ENCODE measurements around the gene VRTN.
"Not testable (repeated sequence)": the region's sequence is repeated elsewhere in the genome, so short reads cannot be mapped to it uniquely, and the experiment has no call there.

Gene VRTN

DNA sequence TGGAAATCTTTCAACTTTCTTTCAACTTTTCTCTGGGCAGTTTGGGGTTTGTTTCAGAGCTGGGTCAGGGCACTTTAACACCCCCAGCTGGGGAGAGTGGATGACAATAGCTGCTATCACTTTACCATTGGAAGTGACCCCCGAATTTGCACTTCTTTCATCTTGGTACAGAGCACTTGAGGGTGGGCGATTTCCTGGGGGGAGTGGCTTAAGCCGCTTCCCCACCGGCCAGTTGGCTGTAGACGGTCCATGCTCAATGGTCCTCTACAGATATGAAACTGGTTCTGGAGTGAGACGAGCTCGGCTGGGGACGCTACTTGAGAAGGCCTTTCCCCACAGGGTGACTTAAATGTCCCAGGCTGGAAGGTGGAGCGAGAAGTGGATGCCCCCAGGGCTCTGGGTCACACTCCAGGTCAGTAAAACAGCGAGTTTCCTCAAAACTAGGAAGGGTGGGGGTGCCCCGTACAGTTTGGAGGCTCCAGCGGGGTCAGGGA, at the start of gene VRTN:
Gene VRTN (plus strand): TSS at position 231 of the 494 bp plus-strand sequence. CDS start 8,313 bp downstream, outside the sequence.
- no peak for DNase-seq (ENCODE audit: low spot score)

DNA sequence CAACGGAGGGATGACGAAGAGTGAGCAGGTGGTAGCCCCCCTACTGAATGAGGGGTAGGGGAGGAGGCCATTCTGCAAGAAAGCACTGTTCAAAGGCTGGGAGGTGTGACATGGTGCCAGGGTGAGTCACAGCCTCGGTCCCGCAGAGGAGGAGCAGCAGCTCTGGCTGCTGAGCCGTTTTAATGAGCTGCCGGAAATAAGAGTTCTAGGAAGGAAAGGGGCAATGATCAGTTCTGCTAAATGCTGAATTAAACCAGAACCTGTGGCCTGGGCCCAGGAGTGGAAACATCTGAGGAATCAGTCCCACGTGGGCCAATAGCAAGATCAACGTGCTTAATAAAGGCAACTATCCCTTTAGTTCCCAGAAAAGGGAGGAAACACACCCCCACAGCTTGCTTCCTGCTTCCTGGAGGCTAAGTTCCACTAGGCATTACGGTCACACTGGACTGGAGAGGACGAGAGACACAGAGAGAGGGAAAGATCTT, 49.2 kb upstream of the VRTN start:
- DNase-seq (ENCODE audit: low spot score) = no peak

- DNase-seq (ENCODE audit: low spot score) = no peak
Measured at GRCh38 chr14:74301594-74302151, 46.6 kb upstream of the VRTN start.

DNA sequence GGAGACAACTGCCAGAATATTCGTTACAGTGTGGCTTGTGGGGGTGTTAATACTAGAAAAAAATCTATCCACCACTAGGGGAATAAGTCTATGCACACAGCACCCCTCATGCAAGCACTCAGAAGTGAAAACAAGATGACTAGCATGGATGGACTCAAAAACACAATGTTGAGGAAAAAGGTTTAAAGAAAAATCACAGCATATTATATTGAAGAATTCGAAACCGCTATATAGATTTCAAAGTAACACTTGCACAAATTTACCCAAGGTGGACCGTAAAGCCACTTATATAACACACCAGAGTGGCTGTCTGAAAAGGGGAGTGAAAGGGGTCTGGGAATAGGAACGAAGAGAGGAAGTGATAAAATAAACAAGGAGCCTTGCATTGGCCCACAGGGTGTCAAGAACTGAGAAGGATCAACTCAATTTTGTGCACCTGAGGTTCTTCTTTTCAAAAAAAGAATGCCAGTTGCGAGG, 46.1 kb upstream of the VRTN start:
- DNase-seq (ENCODE audit: low spot score) = peak; percentile 60

DNA sequence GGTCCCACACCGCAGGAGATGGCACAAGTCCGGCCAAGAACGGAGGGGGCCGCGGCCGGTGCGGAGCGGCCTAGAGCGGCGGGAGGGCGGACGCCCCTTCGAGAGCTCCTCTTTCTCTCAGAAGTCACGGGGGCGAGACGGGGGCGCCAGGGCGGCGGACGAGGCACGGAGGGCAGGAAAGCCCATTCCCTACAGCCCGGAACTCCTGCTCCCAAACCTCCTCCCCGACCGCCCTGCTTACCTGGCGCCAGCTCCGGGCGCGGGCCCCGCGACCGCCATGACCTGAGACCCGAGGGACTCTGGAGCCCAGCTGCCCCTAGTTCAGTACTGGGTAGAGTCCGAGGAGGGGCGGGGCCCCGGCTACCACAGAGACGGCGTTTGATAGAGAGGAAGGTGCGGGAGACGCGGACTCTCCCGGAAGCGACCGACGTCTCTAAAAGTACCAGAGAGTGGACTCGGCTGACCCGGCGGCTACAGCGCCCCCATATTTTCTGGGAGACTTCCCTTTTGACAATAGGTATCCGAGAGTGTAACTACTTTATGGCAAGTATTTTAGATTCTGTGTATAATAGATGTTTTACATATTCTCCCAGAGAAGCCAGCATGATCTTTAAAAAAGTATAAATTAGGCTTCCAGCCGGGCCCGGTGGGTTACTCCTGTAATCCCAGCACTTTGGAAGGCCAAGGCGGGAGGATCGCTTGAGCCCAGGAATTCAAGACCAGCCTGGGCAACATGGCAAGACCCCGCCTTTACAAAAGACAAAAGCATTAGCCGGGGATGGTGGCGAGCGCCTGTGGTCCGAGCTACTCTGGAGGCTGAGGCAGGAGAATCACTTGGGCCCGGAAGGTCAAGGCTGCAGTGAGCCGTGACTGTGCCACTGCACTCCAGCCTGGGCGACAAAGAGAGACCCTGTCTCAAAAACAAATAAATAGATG, 45.4 kb upstream of the VRTN start, which contains the start of gene ABCD4:
Gene ABCD4 (minus strand): TSS at position 301 of the 936 bp plus-strand sequence. CDS start 22 bp downstream, at position 279.
- DNase-seq (ENCODE audit: low spot score) = peak; percentile 88

- no peak for DNase-seq (ENCODE audit: low spot score)
Measured at GRCh38 chr14:74308695-74309094, 39.6 kb upstream of the VRTN start.

GRCh38 chr14:74309125-74310022, 38.9 kb upstream of the VRTN start:
- DNase-seq (ENCODE audit: low spot score) = no peak

GRCh38 chr14:74312161-74312560, 36.1 kb upstream of the VRTN start:
- DNase-seq (ENCODE audit: low spot score) = no peak

- no peak for DNase-seq (ENCODE audit: low spot score)
Measured at GRCh38 chr14:74313601-74314000, 34.7 kb upstream of the VRTN start.

GRCh38 chr14:74314576-74314975, 33.7 kb upstream of the VRTN start:
- DNase-seq (ENCODE audit: low spot score) = no peak

DNA sequence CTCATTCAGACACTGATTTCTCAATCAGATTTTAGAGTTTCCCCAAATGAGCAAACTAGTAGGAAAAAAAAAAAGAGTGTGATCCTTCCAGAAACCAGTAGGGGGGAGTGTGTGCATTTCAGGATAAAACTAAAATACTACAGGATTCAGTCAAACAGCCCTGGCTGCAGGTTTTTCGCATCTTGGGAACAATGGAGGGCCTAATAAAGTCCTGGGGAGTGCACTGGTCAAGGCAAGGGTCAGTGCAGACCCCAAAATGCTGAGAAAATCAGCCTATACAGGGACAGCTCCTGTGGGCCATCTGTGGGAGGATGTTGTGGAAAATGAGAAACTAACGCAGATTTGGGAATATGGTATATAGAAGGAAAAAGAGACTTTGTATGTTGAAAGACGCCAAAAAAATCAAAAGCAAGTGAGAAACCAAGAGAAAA, 23.3 kb upstream of the VRTN start:
- DNase-seq (ENCODE audit: low spot score) = peak; percentile 67

GRCh38 chr14:74325446-74325845, 22.8 kb upstream of the VRTN start:
- no peak for DNase-seq (ENCODE audit: low spot score)

DNA sequence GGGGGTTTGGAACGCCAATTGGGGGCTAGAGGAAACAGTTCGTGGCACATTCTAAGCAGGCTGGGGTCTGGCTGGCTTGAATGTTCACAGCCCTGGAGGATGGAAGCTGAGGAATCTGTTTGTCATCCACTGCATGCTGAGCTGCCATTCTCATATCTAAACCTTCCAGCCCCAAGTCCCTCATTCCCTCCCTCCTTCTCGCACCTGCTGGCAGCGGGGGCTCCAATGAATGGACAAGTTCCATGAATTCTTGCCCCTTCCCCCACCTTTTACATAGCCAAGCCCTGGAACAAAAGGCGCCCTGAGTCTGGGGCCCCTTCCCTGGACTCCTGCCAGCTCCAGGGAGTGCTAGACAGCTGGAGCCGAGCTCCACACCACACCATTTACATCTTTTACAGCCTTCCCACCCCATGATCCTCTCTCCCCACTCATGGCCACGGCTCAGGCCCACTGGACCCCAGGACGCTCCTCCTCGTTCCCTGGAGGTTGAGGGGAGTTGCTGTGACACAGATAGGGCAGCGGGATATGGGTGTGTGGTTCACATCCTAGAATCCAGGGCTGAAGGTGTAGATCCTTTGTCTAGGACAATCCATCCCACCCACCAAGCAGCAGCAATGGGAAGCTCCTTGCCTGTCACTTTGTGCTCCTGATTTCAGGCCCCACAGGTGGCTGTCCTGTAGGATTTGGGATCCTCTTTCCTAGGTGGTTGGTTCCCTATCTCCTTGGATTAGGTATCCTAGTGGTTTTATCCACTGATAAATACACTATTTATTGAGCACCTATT, 21.7 kb upstream of the VRTN start:
- no peak for DNase-seq (ENCODE audit: low spot score)

DNA sequence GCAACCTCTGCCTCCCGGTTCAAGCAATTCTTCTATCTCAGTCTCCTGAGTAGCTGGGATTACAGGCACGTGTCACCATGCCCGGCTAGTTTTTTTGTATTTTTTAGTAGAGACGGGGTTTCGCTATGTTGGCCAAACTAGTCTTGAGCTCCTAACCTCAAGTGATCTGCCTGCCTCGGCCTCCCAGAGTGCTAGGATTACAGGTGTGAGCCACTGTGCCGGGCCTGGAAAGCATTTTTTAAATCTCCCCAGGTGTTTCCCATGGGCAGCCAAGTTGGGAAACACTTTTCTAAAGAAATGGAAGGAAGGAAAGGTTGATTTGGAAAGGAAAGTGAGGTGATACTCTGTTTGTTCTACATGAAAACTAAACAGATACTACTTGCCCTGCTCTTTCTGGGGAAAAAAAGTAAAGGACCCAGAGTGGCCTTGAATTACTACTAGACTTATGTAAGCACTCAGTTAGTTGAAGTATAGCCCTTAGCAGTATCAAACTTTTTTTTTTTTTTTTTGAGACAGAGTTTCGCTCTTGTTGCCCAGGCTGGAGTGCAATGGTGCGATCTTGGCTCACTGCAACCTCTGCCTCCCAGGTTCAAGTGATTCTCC, 18.2 kb upstream of the VRTN start:
- not testable (repeated sequence) for DNase-seq (ENCODE audit: low spot score)

- no peak for DNase-seq (ENCODE audit: low spot score)
Measured at GRCh38 chr14:74333909-74334308, 14.4 kb upstream of the VRTN start.

- no peak for DNase-seq (ENCODE audit: low spot score)
Measured at GRCh38 chr14:74346341-74346740, 1.9 kb upstream of the VRTN start.

GRCh38 chr14:74347097-74347794, 1.0 kb upstream of the VRTN start:
- no peak for DNase-seq (ENCODE audit: low spot score)

DNA sequence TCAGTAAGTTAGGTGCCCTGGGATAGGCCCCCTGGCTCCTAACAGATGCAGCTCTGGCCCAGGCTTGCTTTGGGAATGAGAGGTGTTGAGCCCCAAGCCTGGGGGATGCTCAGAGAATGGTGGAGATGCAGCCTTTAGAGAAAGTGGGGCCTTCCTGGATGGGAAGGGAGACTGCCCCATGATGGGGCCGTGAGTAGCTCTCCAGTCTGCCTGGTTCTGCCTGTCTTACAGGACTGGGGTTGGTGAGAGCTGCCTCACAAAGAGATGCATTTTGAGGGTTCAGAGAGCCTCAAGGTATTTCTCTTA, 523 bp upstream of the VRTN start:
- DNase-seq (ENCODE audit: low spot score) = no peak

DNA sequence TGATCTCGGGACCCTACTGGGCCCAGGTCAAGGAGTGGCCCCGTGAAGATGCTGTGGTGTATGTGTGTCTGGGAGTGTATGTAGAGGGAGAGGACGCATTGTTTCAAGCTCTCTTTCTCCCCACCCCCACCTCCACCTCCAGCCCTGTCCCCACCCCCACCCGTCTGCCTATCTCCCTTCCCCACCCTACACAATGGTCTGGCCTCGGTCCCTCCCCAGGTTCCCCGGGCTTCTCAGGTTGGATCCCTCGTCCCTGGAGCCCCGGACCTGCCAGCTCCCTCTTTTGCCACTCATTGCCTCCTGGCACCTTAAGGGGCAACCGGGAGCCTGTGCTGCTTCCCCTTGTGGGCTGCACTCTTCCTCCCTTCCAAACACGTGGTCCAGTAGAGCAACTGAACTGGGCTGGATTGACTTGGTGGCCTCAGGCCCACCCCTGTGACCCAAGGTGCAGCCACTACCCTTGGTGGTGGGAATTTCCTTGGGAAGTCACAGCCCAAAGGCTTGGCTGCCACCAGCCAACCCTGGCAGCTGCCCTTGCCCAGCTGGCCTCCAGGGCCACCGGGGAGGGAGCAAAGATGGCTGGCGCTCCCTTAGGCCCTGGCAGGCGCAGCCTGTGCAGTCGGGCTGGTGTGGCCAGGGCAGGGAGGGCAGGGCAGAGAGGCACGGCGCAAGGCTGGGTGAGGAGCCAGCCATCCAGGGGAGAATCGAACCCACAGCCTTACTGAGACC, 628 bp downstream of the VRTN start:
- no peak for DNase-seq (ENCODE audit: low spot score)

Measured in hepatic stellate cell (primary cell).